Activated T-cell treated with anti-CD3 and anti-CD28 coated beads for 24 hours (primary cell): ENCODE results near the gene DOCK1.

Experiments
- DNase-seq: peaks from one replicate; pipeline ENCODE4 v3.0.0-alpha.2; 2020; ENCODE audit warnings: low read depth

Gene DOCK1

DNA sequence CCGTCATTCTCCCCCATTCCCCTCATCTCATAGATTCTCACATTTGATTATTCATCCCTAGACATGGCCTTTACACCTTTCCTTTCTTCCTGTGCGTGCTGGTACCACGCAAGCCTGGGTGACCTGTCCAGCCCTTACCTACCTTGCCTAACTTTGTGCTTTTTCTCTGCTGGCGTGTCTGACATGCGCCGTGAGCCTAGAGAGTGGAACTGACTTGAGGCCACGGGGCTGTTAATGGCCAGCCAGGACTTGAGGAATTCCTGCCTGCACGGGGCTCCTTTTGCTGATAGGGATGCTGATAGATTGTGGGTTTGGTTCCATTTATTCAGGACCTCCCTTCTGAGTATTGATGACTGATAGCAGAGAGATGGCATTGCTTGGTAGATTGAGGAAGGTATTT, 134.2 kb downstream of the DOCK1 start:
- DNase-seq: no peak

- no peak for DNase-seq
Observed at GRCh38 chr10:127040756-127041155, 135.5 kb downstream of the DOCK1 start.

- no peak for DNase-seq
Observed at GRCh38 chr10:127041552-127041951, 136.3 kb downstream of the DOCK1 start.

GRCh38 chr10:127043301-127043700, 138.1 kb downstream of the DOCK1 start:
- DNase-seq: no peak

- no peak for DNase-seq
Observed at GRCh38 chr10:127044186-127044585, 139.0 kb downstream of the DOCK1 start.

DNA sequence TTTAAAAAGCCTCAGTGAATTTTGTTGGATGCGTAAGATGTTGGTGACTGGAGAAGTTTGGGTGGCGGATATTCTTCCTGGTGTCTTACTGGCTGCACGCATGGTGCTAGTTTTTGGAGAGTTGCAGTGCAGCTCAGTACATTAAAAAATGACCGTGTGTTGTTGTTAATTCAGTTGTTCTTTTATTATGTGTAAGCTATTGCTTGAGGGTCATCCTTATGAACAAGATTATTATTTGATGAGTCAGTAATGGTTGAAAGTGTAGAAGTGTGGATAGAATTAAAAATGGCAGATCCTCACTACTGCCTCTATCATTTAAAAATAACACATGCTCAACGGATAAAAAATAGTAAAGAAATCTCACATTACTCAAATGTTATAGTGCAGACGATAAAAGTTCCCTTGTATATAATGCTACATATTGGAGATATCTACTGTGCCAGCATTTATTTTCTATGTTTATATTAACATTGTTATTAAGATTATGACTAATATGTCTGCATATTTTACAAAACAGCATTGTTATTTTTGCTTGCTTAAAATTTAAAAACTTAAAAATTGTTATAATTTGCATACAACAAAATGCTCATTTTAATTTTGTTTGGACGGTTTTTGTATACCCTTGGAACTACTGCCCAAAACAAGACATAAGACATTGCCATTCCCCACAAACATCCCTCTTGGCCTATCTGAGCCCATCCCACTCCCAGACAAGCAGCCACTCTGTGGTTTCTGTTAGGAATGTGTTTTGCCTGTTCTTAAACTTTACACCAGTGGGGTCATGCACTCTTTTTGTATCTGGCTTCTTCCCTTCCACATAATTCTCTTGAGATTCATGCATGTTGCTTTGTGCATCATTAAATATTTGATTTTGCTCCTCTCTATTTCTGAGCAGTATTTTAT, 142.0 kb downstream of the DOCK1 start:
- DNase-seq: no peak

GRCh38 chr10:127047878-127048238, 142.6 kb downstream of the DOCK1 start:
- no peak for DNase-seq

- no peak for DNase-seq
Observed at GRCh38 chr10:127048630-127049029, 143.4 kb downstream of the DOCK1 start.

DNA sequence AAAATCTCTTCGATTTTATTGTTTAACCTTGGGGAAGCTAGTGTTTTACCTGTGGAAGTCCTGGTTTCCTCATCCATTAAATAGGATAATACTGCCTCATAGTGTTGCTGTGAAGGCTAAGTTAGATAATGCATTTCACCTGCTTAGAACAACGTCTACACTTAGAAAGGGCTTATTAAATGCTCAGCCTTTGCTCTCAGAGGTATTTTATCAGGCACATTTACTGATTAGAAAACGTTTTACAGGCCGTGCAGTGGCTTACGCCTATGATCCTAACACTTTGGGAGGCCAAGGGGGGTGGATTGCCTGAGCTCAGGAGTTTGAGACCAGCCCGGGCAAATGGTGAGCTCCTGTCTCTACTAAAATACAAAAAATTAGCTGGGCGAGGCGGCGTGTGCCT, 146.8 kb downstream of the DOCK1 start:
- no peak for DNase-seq

DNA sequence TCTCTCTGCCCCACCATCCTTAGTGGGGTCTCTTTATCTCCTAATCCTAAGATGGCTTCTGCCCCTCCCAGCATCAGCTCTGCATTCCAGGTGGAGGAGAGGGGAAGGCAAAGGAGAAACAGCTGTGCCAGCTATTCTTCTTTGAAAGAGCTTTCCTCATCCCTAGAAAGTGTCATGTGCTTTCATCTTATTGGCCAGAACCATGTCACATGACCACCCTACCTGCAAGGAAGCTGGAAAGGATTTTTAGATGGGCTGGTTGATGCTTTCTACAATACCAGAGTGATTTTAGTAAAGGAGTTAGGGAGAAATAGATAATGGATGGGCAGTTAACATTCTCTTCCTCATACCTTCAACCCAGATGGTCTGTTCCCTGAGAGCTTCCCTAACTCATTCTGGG, 150.0 kb downstream of the DOCK1 start:
- DNase-seq: no peak

GRCh38 chr10:127059314-127059713, 154.1 kb downstream of the DOCK1 start:
- no peak for DNase-seq

DNA sequence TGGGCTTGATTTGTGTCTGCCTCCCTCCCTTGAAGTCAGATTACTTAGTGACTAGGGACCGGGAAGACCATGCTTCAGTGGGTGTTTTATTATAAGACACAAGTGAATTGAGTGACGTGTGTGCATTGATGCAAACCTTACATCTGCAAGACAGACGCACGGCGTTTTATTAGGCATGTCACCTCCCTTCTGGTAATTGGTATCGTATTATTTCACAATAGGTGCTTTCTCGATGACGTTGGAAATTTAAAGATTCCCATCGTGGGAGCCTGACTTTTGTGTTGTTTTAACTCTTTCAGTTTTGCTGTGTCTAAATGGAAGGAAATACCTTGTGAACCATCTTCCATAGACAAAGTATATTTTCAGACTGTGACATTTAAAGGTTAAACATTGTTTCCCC, 158.5 kb downstream of the DOCK1 start:
- DNase-seq: no peak

- DNase-seq: no peak
Observed at GRCh38 chr10:127064474-127064873, 159.2 kb downstream of the DOCK1 start.

- DNase-seq: no peak
Observed at GRCh38 chr10:127067542-127068194, 162.4 kb downstream of the DOCK1 start.

GRCh38 chr10:127068485-127068884, 163.3 kb downstream of the DOCK1 start:
- DNase-seq: no peak

DNA sequence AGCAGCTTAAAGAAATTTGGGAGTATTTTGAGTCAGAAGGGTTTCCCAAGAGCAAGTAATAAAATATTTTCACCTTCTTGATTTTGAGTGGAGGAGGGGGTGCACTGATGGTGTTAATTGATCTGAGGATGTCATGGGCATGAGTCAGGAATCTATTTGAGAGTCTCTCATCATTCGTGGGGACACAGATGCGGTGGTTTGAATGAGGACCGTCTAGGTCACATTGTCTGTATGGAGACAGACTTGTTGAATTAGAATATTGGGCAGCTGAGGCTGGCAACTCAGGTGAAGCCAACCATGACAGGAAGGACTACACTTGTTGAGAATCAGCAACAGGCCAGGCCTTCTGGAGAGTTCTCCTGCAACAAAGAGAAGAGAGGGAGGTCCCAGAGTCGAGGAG, 164.2 kb downstream of the DOCK1 start:
- DNase-seq: no peak

DNA sequence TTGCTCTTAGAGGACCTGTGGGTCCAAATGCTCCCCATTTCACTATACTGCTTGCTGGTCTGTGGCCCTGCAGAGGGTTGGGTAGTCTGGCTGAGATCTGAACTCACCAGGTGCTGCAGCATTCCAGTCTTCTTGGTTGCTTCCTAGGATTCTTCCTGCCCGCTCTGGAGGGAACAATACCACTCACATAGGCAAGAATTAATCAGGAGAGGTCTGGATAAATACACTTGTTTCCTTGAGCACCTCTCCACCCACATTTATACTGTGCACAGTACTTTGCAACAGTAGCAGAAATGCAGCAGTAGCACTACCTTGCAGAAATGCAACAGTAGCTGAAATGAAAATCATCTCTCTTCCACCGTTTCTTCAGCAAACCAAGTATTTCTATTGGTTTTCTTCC, 165.9 kb downstream of the DOCK1 start:
- DNase-seq: no peak

GRCh38 chr10:127073666-127074065, 168.4 kb downstream of the DOCK1 start:
- no peak for DNase-seq

DNA sequence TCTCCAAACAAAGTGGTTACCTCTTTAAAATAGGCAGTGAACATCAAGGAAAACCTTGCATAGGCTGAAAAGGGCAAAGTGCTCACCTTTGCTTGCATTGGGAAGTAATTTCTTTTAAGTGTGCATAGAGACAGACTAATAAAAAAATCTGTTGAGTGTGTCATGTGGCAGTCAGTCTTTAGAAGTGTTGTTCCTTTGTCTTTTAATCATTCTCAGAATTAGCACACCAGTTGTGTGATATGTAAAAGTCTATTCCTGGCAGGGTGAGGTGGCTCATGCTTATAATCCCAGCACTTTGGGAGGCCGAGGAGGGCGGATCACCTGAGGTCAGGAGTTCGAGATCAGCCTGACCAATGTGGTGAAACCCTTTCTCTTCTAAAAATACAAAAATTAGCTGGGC, 174.2 kb downstream of the DOCK1 start:
- no peak for DNase-seq

DNA sequence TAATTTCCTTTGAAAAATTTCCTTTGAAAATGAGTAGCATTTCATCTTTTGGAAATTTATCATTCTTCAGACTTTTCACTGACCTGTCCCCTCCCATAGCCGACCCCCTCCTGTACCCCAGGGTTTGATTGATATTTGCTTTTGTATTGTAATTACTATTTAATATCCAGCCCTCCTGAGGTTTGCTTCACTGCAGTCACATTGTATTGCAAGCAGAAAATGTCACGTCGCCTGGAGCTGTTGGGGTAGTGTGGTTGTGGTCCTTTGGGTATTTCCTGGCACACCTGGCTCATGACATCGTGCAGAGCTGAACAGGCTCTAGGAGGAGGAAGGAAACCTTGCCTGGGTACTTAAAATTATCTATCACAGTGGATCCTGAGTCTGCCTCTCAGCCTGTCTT, 175.1 kb downstream of the DOCK1 start:
- DNase-seq: no peak

DNA sequence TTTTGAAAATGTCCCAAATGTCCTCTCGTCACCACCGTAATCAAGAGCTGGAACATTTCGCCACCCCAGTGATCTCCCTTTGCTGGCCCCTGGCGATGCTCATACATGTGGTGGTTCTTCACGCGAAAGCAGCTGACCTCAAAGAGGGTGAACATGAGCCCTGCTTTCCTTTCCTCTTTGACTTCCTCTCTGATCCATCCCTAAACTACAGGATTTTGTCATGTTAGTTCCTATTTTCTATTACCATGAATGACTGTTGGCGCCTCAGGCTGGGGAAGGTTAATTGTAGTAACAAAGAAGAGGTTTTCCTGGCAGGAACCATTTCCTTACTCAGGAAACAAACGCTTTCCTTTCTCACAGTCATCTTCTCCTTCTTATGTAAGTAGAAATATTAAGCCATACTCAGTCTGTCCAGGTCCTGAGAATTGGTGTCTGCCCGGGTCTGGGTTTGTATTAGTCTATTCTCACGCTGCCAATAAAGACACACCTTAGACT, 176.7 kb downstream of the DOCK1 start:
- no peak for DNase-seq

- DNase-seq: no peak
Observed at GRCh38 chr10:127082651-127083050, 177.4 kb downstream of the DOCK1 start.

- DNase-seq: no peak
Observed at GRCh38 chr10:127085957-127086356, 180.7 kb downstream of the DOCK1 start.

DNA sequence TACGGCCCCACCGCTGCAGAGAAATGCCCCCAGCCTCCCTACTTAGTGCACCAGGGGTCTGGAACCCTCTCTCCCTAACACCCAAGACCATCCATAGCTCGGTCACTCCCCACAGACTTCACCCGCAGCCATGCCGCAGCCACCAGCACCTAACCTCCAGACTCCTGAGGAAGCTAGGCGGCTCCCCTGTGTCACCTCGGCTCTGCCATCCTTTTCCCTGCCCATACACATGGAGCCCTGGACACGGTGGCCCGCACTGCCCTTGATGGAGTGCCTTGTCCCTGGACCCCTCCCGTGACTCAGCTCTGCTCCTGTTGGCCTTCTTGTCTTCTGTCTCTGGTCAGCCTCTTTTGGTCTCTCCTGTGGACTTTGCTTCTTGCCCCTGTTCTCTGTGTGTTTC, 183.7 kb downstream of the DOCK1 start:
- DNase-seq: no peak
